Panc1 (cell line): ENCODE results near the gene TMEM184A.

Experiments used
- POLR2AphosphoS5 ChIP-seq: IDR thresholded peaks from 2 replicates; pipeline ENCODE4 v1.6.1; 2012; ENCODE audit warnings: mild to moderate bottlenecking, low read depth, low read length, moderate library complexity
- SIN3A ChIP-seq: IDR thresholded peaks from 2 replicates; pipeline ENCODE4 v1.6.1; 2012; ENCODE audit warnings: low read depth, mild to moderate bottlenecking, low read length, moderate library complexity, borderline replicate concordance; ENCODE audit not compliant: insufficient read depth
- TF ChIP-seq, protein P1 (sequence below), 2 experiments: IDR thresholded peaks; 2 replicates each; pipeline ENCODE4 v1.6.1; 2011 to 2012; ENCODE audit warnings: low read depth in 2 of 2, control low read depth in 1 of 2, low read length in 1 of 2, mild to moderate bottlenecking in 1 of 2, moderate library complexity in 1 of 2; ENCODE audit not compliant: insufficient read depth in 1 of 2
- TF ChIP-seq, protein P2 (sequence below): fragments of 450-650 bp; IDR thresholded peaks from 2 replicates; pipeline ENCODE4 v1.5.1; 2017; ENCODE audit warnings: mild to moderate bottlenecking

DNA sequence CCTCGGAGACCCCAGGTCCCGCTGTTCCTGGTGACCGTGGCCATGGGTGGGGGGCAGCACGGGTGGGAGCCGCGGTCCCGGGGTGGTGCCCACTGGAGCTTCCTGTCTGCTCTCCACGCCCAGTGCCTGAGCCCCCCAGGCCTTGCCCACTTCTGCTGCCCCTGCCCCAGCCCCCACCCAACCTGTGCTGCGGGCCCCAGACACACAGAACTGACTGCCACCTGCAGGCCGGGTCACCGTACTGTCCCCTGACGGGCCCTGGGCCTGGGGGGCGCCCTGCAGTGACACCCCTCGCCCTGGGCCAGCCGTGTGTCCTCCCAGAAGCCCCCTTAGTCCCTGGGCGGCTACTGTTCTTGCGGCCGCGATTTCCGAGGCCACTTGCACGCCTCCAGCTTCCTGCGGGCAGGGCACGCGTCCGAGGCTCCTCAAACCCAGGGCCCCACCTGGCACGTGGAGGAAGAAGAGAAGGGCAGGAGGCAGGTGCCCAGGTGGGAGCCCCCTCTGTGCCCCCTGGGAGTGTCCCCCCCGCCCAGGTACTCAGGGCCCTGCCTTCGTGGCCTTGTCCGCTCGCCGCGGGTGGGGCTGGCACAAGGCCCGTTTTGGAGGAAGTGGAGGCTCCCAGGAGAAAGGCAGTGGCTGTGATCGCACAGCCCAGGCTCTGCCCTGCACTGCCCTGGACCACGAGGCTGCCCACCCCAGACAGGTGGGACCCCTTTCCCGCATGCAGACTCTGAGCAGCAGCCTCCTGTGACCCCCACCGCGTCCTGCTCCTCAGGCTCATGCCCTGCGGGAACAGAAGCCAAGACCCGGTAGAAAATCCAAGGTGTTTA lies 10.4 kb downstream of the TMEM184A start:
- TF ChIP-seq, protein P1, sequence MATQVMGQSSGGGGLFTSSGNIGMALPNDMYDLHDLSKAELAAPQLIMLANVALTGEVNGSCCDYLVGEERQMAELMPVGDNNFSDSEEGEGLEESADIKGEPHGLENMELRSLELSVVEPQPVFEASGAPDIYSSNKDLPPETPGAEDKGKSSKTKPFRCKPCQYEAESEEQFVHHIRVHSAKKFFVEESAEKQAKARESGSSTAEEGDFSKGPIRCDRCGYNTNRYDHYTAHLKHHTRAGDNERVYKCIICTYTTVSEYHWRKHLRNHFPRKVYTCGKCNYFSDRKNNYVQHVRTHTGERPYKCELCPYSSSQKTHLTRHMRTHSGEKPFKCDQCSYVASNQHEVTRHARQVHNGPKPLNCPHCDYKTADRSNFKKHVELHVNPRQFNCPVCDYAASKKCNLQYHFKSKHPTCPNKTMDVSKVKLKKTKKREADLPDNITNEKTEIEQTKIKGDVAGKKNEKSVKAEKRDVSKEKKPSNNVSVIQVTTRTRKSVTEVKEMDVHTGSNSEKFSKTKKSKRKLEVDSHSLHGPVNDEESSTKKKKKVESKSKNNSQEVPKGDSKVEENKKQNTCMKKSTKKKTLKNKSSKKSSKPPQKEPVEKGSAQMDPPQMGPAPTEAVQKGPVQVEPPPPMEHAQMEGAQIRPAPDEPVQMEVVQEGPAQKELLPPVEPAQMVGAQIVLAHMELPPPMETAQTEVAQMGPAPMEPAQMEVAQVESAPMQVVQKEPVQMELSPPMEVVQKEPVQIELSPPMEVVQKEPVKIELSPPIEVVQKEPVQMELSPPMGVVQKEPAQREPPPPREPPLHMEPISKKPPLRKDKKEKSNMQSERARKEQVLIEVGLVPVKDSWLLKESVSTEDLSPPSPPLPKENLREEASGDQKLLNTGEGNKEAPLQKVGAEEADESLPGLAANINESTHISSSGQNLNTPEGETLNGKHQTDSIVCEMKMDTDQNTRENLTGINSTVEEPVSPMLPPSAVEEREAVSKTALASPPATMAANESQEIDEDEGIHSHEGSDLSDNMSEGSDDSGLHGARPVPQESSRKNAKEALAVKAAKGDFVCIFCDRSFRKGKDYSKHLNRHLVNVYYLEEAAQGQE (IDR thresholded peaks at IDR 0.05; ENCODE audit: insufficient read depth in 1 of 2, low read depth in 2 of 2, low read length in 1 of 2): no peak
- TF ChIP-seq, protein P2, sequence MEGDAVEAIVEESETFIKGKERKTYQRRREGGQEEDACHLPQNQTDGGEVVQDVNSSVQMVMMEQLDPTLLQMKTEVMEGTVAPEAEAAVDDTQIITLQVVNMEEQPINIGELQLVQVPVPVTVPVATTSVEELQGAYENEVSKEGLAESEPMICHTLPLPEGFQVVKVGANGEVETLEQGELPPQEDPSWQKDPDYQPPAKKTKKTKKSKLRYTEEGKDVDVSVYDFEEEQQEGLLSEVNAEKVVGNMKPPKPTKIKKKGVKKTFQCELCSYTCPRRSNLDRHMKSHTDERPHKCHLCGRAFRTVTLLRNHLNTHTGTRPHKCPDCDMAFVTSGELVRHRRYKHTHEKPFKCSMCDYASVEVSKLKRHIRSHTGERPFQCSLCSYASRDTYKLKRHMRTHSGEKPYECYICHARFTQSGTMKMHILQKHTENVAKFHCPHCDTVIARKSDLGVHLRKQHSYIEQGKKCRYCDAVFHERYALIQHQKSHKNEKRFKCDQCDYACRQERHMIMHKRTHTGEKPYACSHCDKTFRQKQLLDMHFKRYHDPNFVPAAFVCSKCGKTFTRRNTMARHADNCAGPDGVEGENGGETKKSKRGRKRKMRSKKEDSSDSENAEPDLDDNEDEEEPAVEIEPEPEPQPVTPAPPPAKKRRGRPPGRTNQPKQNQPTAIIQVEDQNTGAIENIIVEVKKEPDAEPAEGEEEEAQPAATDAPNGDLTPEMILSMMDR: peak; percentile 83
- TF ChIP-seq POLR2AphosphoS5 (no peak), SIN3A (no peak)
